Activated CD8-positive, alpha-beta T cell treated with anti-CD3 and anti-CD28 coated beads for 36 hours (primary cell): ENCODE measurements around the gene FDX1. TPM values are rescaled to one million over a fixed set of nuclear protein-coding genes. Genes with fewer than 3 reads are reported as not detected.

Experiments
- ATAC-seq: fragments of 200-7000 bp; cut with Tn5 transposase; one replicate; pipeline ENCODE4 v1.10.0; 2021; ENCODE audit warnings: mild to moderate bottlenecking, moderate library complexity
- CTCF ChIA-PET: fragments of 350-600 bp; sonication (Branson Sonifier 250); formaldehyde crosslinking; loops from one replicate; lab custom pipeline; 2021; ENCODE audit warnings: antibody characterized with exemption; lab: Charles Lee
- POLR2A ChIA-PET: fragments of 350-600 bp; sonication (Branson Sonifier 250); formaldehyde crosslinking; loops from one replicate; lab custom pipeline; 2021; ENCODE audit warnings: antibody characterized with exemption; lab: Charles Lee
- DNase-seq: peaks from one replicate; pipeline ENCODE4 v3.0.0-alpha.2; 2020
- H3K27ac Mint-ChIP-seq: one replicate; pipeline ENCODE4 v1.8.0; 2021; ENCODE audit warnings: mild to moderate bottlenecking, mixed read lengths
- H3K27me3 Mint-ChIP-seq: one replicate; pipeline ENCODE4 v1.8.0; 2021; ENCODE audit warnings: mixed read lengths
- H3K36me3 Mint-ChIP-seq: one replicate; pipeline ENCODE4 v1.8.0; 2021; ENCODE audit warnings: low read depth, mixed read lengths
- H3K4me1 Mint-ChIP-seq: one replicate; pipeline ENCODE4 v1.8.0; 2021; ENCODE audit warnings: low read depth, mixed read lengths
- H3K4me3 Mint-ChIP-seq: one replicate; pipeline ENCODE4 v1.8.0; 2021; ENCODE audit warnings: mild to moderate bottlenecking, moderate library complexity, mixed read lengths
- H3K9me3 Mint-ChIP-seq: one replicate; pipeline ENCODE4 v1.8.0; 2021; ENCODE audit warnings: mixed read lengths
- intact Hi-C: fragments of 100-400 bp; cut with micrococcal nuclease; formaldehyde crosslinking; loops from one replicate; pipeline ENCODE4 v1.10.0; 2022
- total RNA-seq, 2 experiments: library from RNA; stranded (reverse); gene quantifications; one replicate each; pipeline ENCODE4 v1.2.3, GENCODE V29; 2021
- TF ChIP-seq, protein P1 (sequence below): fragments of 200-600 bp; IDR thresholded peaks from one replicate; pipeline ENCODE4 v1.8.0; 2022; ENCODE audit warnings: antibody characterized with exemption, mild to moderate bottlenecking

Gene FDX1
- total RNA-seq, 2 experiments from 2014 or later: 16.9 to 17.2 TPM

- Mint-ChIP-seq H3K4me1 (peaks cover 19% of the 10 kb centered on the region), H3K9me3 (no peaks in the 10 kb centered on the region), H3K27me3 (no peaks in the 10 kb centered on the region), H3K27ac (no peak overlapping the region), H3K36me3 (peaks cover 35% of the 10 kb centered on the region), H3K4me3 (no peak overlapping the region)
- ChIA-PET CTCF (interaction anchor here (1.2 to 5.3 kb wide), 4 partner anchors 14 to 783 kb away, joined by 5 to 57 read pairs (median 8); partner anchors contain the start of gene FDX1), POLR2A (interaction anchor here (0.6 kb wide), 1 partner anchor 943 kb away, joined by 3 read pairs; no protein-coding TSS in a partner anchor)
- DNase-seq: no peak
- intact Hi-C loops: no loop called here
- ATAC-seq: no peak
- TF ChIP-seq, protein P1, sequence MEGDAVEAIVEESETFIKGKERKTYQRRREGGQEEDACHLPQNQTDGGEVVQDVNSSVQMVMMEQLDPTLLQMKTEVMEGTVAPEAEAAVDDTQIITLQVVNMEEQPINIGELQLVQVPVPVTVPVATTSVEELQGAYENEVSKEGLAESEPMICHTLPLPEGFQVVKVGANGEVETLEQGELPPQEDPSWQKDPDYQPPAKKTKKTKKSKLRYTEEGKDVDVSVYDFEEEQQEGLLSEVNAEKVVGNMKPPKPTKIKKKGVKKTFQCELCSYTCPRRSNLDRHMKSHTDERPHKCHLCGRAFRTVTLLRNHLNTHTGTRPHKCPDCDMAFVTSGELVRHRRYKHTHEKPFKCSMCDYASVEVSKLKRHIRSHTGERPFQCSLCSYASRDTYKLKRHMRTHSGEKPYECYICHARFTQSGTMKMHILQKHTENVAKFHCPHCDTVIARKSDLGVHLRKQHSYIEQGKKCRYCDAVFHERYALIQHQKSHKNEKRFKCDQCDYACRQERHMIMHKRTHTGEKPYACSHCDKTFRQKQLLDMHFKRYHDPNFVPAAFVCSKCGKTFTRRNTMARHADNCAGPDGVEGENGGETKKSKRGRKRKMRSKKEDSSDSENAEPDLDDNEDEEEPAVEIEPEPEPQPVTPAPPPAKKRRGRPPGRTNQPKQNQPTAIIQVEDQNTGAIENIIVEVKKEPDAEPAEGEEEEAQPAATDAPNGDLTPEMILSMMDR: no peak
These were observed 16.8 kb downstream of the FDX1 start for GRCh38 chr11:110446594-110446993.

- ChIA-PET CTCF (interaction anchor here (1.0 to 5.3 kb wide), 3 partner anchors 14 to 783 kb away, joined by 3 to 57 read pairs (median 8); partner anchors contain the start of gene FDX1), POLR2A (interaction anchor here (0.8 kb wide), 1 partner anchor 11 kb away, joined by 3 read pairs; no protein-coding TSS in a partner anchor)
- H3K27me3 Mint-ChIP-seq: no peaks in the 10 kb centered on the region
- intact Hi-C loops: no loop called here
- H3K36me3 Mint-ChIP-seq: peaks cover 36% of the 10 kb centered on the region
- no peaks in the 10 kb centered on the region for H3K9me3 Mint-ChIP-seq
- no peak for ATAC-seq
- no peak for DNase-seq
- TF ChIP-seq, protein P1: no peak
- H3K4me3 Mint-ChIP-seq: no peak overlapping the region
- peaks cover 25% of the 10 kb centered on the region for H3K4me1 Mint-ChIP-seq
- no peak overlapping the region for H3K27ac Mint-ChIP-seq
These were observed 17.6 kb downstream of the FDX1 start for GRCh38 chr11:110447343-110447742.

GRCh38 chr11:110447897-110448745, 18.4 kb downstream of the FDX1 start:
- TF ChIP-seq, protein P1: no peak
- H3K36me3 Mint-ChIP-seq: peaks cover 29% of the 10 kb centered on the region
- H3K9me3 Mint-ChIP-seq: no peaks in the 10 kb centered on the region
- peaks cover 27% of the 10 kb centered on the region for H3K4me1 Mint-ChIP-seq
- ChIA-PET POLR2A (no interaction called here), CTCF (interaction anchor here (0.8 to 5.3 kb wide), 4 partner anchors 10 to 782 kb away, joined by 3 to 57 read pairs (median 4); partner anchors contain the start of gene FDX1)
- ATAC-seq (peak; percentile 47), DNase-seq (no peak)
- H3K27ac Mint-ChIP-seq: no peak overlapping the region
- no peaks in the 10 kb centered on the region for H3K27me3 Mint-ChIP-seq
- H3K4me3 Mint-ChIP-seq: no peak overlapping the region
- intact Hi-C loops: no loop called here

GRCh38 chr11:110450246-110450645, 20.5 kb downstream of the FDX1 start:
- peaks cover 38% of the 10 kb centered on the region for H3K4me1 Mint-ChIP-seq
- TF ChIP-seq, protein P1: no peak
- CTCF ChIA-PET: interaction anchor here (0.7 to 1.1 kb wide), 3 partner anchors 222 to 833 kb away, joined by 3 read pairs; no protein-coding TSS in a partner anchor
- intact Hi-C loops: no loop called here
- H3K36me3 Mint-ChIP-seq: peaks cover 22% of the 10 kb centered on the region
- no peaks in the 10 kb centered on the region for H3K9me3 Mint-ChIP-seq
- no peak for ATAC-seq
- no peaks in the 10 kb centered on the region for H3K27me3 Mint-ChIP-seq
- no peak overlapping the region for H3K4me3 Mint-ChIP-seq
- POLR2A ChIA-PET: no interaction called here
- no peak for DNase-seq
- no peak overlapping the region for H3K27ac Mint-ChIP-seq

DNA sequence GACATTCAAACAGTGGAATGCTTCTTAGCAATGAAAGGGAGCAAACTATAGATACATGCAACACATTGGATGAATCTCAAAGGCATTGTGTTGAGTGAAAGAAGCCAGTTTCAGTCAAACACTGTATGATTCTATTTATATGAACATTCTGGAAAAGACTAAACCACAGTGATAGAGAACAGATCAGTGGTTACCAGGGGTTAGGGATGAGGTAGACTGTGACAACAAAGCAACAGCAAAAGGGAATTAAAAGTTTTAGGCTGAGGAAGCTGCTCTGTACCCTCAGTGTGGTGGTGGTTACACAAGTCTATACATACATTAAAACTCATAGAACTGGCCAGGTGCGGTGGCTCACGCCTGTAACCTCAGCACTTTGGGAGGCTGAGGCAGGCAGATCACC, 23.0 kb downstream of the FDX1 start:
- TF ChIP-seq, protein P1: no peak
- H3K9me3 Mint-ChIP-seq: no peaks in the 10 kb centered on the region
- H3K4me3 Mint-ChIP-seq: no peak overlapping the region
- H3K36me3 Mint-ChIP-seq: peaks cover 19% of the 10 kb centered on the region
- ChIA-PET CTCF (interaction anchor here (0.7 to 1.5 kb wide), 2 partner anchors 22 to 251 kb away, joined by 3 read pairs; no protein-coding TSS in a partner anchor), POLR2A (no interaction called here)
- H3K27ac Mint-ChIP-seq: peak overlapping the region; percentile 46
- H3K4me1 Mint-ChIP-seq: peaks cover 41% of the 10 kb centered on the region
- H3K27me3 Mint-ChIP-seq: no peaks in the 10 kb centered on the region
- intact Hi-C loops: no loop called here
- no peak for DNase-seq
- ATAC-seq: no peak
